ENCODE data around the gene CDK18.

DNA sequence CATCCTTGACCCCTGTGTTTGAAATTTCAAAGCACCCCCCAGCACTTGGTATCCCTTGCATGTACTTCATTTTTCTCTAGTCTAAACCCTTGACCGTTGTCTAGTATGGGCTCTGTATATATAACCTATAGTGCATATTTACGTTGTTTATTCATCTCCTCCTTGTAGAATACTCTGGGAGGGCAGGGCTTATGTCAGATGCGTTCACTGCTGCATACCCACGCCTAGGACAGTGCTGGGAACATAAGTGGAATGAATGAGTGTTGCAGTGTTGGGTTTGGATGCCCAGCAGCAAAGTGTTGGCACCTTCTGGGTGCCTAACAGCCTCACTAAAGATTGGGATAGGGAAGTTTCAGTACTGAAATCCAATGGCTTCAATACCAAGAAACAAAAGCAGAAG, 31.0 kb upstream of the CDK18 start:
- TF ChIP-seq, protein P1, sequence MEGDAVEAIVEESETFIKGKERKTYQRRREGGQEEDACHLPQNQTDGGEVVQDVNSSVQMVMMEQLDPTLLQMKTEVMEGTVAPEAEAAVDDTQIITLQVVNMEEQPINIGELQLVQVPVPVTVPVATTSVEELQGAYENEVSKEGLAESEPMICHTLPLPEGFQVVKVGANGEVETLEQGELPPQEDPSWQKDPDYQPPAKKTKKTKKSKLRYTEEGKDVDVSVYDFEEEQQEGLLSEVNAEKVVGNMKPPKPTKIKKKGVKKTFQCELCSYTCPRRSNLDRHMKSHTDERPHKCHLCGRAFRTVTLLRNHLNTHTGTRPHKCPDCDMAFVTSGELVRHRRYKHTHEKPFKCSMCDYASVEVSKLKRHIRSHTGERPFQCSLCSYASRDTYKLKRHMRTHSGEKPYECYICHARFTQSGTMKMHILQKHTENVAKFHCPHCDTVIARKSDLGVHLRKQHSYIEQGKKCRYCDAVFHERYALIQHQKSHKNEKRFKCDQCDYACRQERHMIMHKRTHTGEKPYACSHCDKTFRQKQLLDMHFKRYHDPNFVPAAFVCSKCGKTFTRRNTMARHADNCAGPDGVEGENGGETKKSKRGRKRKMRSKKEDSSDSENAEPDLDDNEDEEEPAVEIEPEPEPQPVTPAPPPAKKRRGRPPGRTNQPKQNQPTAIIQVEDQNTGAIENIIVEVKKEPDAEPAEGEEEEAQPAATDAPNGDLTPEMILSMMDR (IDR thresholded peaks at IDR 0.05) = no peak
- no peak for TF ChIP-seq POLR2A (IDR thresholded peaks at IDR 0.05)
